ENCODE data around the gene MARCHF6.

MARCHF6 gene

GRCh38 chr5:10311595-10312425 lies 41.7 kb upstream of the MARCHF6 start:
- FAIRE-seq: no peak
- DNase-seq (ENCODE audit: insufficient read length): no peak
- TF ChIP-seq POLR2A (IDR thresholded peaks at IDR 0.05; ENCODE audit: low read depth, low read length): no peak

- TF ChIP-seq POLR2AphosphoS5 (IDR thresholded peaks at IDR 0.05; ENCODE audit: low read depth, low read length): no peak
- no peak for TF ChIP-seq POLR2A (IDR thresholded peaks at IDR 0.05; ENCODE audit: low read depth, low read length)
- no peak for TF ChIP-seq TAF1 (IDR thresholded peaks at IDR 0.05; ENCODE audit: borderline replicate concordance, low read depth, low read length)
- DNase-seq (ENCODE audit: insufficient read length) (no peak), FAIRE-seq (no peak)
These were observed 38.3 kb upstream of the MARCHF6 start for GRCh38 chr5:10315201-10315600.

GRCh38 chr5:10315824-10316509 lies 37.5 kb upstream of the MARCHF6 start:
- no peak for DNase-seq (ENCODE audit: insufficient read length)
- TF ChIP-seq TAF1 (IDR thresholded peaks at IDR 0.05; ENCODE audit: borderline replicate concordance, low read depth, low read length) (no peak), POLR2A (IDR thresholded peaks at IDR 0.05; ENCODE audit: low read depth, low read length) (no peak), POLR2AphosphoS5 (IDR thresholded peaks at IDR 0.05; ENCODE audit: low read depth, low read length) (no peak)
- FAIRE-seq: no peak

- FAIRE-seq: no peak
- no peak for DNase-seq (ENCODE audit: insufficient read length)
- TF ChIP-seq POLR2AphosphoS5 (IDR thresholded peaks at IDR 0.05; ENCODE audit: low read depth, low read length): no peak
- TF ChIP-seq TAF1 (IDR thresholded peaks at IDR 0.05; ENCODE audit: borderline replicate concordance, low read depth, low read length): no peak
- TF ChIP-seq POLR2A (IDR thresholded peaks at IDR 0.05; ENCODE audit: low read depth, low read length): no peak
These were observed 35.4 kb upstream of the MARCHF6 start for GRCh38 chr5:10317825-10318682.

GRCh38 chr5:10319202-10319851 lies 34.2 kb upstream of the MARCHF6 start:
- FAIRE-seq (no peak), DNase-seq (ENCODE audit: insufficient read length) (no peak)
- TF ChIP-seq POLR2A (IDR thresholded peaks at IDR 0.05; ENCODE audit: low read depth, low read length) (no peak), POLR2AphosphoS5 (IDR thresholded peaks at IDR 0.05; ENCODE audit: low read depth, low read length) (no peak), TAF1 (IDR thresholded peaks at IDR 0.05; ENCODE audit: borderline replicate concordance, low read depth, low read length) (no peak)

GRCh38 chr5:10320793-10321192 lies 32.7 kb upstream of the MARCHF6 start:
- no peak for FAIRE-seq
- no peak for DNase-seq (ENCODE audit: insufficient read length)
- TF ChIP-seq POLR2A (IDR thresholded peaks at IDR 0.05; ENCODE audit: low read depth, low read length) (no peak), TAF1 (IDR thresholded peaks at IDR 0.05; ENCODE audit: borderline replicate concordance, low read depth, low read length) (no peak), POLR2AphosphoS5 (IDR thresholded peaks at IDR 0.05; ENCODE audit: low read depth, low read length) (no peak)

- no peak for DNase-seq (ENCODE audit: insufficient read length)
- FAIRE-seq: no peak
- TF ChIP-seq POLR2AphosphoS5 (IDR thresholded peaks at IDR 0.05; ENCODE audit: low read depth, low read length) (no peak), POLR2A (IDR thresholded peaks at IDR 0.05; ENCODE audit: low read depth, low read length) (no peak), TAF1 (IDR thresholded peaks at IDR 0.05; ENCODE audit: borderline replicate concordance, low read depth, low read length) (no peak)
These were observed 31.6 kb upstream of the MARCHF6 start for GRCh38 chr5:10321882-10322281.

- no peak for DNase-seq (ENCODE audit: insufficient read length)
- TF ChIP-seq TAF1 (IDR thresholded peaks at IDR 0.05; ENCODE audit: borderline replicate concordance, low read depth, low read length): no peak
- TF ChIP-seq POLR2A (IDR thresholded peaks at IDR 0.05; ENCODE audit: low read depth, low read length): no peak
- no peak for TF ChIP-seq POLR2AphosphoS5 (IDR thresholded peaks at IDR 0.05; ENCODE audit: low read depth, low read length)
- no peak for FAIRE-seq
These were observed 29.7 kb upstream of the MARCHF6 start for GRCh38 chr5:10323588-10324488.

- TF ChIP-seq POLR2AphosphoS5 (IDR thresholded peaks at IDR 0.05; ENCODE audit: low read depth, low read length) (no peak), POLR2A (IDR thresholded peaks at IDR 0.05; ENCODE audit: low read depth, low read length) (no peak), TAF1 (IDR thresholded peaks at IDR 0.05; ENCODE audit: borderline replicate concordance, low read depth, low read length) (no peak)
- DNase-seq (ENCODE audit: insufficient read length) (no peak), FAIRE-seq (no peak)
These were observed 28.8 kb upstream of the MARCHF6 start for GRCh38 chr5:10324518-10325370.
